Effector memory CD4-positive, alpha-beta T cell (primary cell): ENCODE results near the gene SHROOM3.

ENCODE experiments used
- DNase-seq, 3 donors: peaks; one replicate each; pipeline ENCODE4 v3.0.0-alpha.2; 2020
- H3K27ac ChIP-seq: 2 replicates; pipeline ENCODE4 v1.7.0; 2013; ENCODE audit warnings: mild to moderate bottlenecking, low read length, moderate library complexity; ENCODE audit not compliant: insufficient read depth, poor library complexity, severe bottlenecking
- H3K27me3 ChIP-seq: replicated peaks from 2 replicates; pipeline ENCODE4 v1.7.0; 2013; ENCODE audit warnings: mild to moderate bottlenecking, low read length; ENCODE audit not compliant: insufficient read depth, control insufficient read depth, poor library complexity, severe bottlenecking
- H3K36me3 ChIP-seq: 2 replicates; pipeline ENCODE4 v1.7.0; 2013; ENCODE audit warnings: mild to moderate bottlenecking, low read length, moderate library complexity; ENCODE audit not compliant: control insufficient read depth, insufficient read depth
- H3K4me1 ChIP-seq: 2 replicates; pipeline ENCODE4 v1.7.0; 2013; ENCODE audit warnings: low read length, mild to moderate bottlenecking; ENCODE audit not compliant: control insufficient read depth, insufficient read depth, poor library complexity, severe bottlenecking
- H3K4me3 ChIP-seq: 2 replicates; pipeline ENCODE4 v1.7.0; 2013; ENCODE audit warnings: low read length, low read depth, mild to moderate bottlenecking; ENCODE audit not compliant: insufficient read depth, poor library complexity, severe bottlenecking
- H3K9me3 ChIP-seq: 2 replicates; pipeline ENCODE4 v1.7.0; 2013; ENCODE audit warnings: mild to moderate bottlenecking, low read length, moderate library complexity; ENCODE audit not compliant: control insufficient read depth

Gene SHROOM3

DNA sequence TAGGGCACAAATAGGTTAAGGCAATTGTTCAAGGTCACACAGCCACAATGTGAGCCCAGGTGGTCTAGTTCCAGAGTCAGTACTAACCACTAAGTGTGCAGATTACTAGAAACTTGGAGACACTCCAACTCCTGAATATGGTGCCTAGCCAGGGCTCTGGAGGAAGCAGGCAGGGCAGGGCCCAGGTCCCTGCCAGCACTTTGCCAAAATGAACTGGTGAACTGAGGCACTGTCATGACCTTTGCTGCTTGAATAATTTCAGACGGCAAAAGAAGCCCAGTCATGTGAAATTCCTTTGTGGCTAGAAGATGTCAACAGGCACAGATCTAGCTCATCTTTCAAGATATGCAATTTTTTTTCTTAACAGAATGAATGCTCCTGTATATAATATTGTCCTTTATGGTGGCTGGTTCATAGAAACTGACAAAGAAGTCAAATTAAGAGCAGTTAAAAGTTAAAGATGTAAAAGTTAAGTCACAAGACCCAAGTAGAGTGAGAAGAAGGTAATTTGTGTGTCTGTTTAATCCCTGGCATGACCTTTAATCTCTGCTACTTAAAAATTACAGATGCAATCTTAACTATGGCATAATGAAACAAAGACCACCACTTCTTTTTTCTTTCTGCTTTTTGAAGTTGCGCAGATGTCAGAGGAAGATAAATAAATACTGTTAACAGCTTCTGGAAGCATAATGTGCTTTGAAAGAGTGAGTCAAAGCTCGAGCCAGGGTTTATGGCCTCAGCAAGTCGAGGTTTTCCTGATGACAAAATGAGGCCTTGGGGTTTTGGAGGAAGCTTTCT lies 54.1 kb downstream of the SHROOM3 start:
- no peaks in the 10 kb centered on the region for H3K9me3 ChIP-seq
- H3K36me3 ChIP-seq = no peaks in the 10 kb centered on the region
- H3K4me1 ChIP-seq = no peaks in the 10 kb centered on the region
- DNase-seq = no peak
- no peaks in the 10 kb centered on the region for H3K27me3 ChIP-seq
- no peak overlapping the region for H3K27ac ChIP-seq
- H3K4me3 ChIP-seq = no peak overlapping the region

DNA sequence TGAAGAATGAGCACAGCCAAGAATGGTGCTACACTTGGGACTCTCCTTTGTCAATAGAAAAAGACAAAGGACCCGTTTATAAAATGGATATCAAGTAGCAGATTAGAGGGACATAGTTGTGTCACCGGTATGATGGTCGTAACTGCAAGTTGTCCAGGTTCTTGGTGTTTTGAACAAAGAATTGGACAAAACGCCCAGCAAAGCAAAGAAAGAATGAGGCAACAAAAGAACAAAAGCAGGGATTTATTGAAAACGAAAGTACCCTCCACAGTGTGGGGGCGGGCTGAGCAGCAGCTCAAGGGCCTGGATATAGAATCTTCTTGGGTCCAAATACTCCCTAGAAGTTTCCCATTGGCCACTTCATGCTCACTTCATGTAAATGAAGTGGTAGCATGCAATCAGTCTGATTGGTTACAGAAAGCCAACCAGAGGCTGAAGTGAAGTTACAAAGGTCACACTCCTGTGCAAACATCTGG lies 54.7 kb downstream of the SHROOM3 start:
- Histone ChIP-seq H3K4me1 (no peaks in the 10 kb centered on the region), H3K36me3 (no peaks in the 10 kb centered on the region), H3K9me3 (no peaks in the 10 kb centered on the region), H3K4me3 (no peak overlapping the region), H3K27ac (no peak overlapping the region), H3K27me3 (no peaks in the 10 kb centered on the region)
- DNase-seq = no peak

DNA sequence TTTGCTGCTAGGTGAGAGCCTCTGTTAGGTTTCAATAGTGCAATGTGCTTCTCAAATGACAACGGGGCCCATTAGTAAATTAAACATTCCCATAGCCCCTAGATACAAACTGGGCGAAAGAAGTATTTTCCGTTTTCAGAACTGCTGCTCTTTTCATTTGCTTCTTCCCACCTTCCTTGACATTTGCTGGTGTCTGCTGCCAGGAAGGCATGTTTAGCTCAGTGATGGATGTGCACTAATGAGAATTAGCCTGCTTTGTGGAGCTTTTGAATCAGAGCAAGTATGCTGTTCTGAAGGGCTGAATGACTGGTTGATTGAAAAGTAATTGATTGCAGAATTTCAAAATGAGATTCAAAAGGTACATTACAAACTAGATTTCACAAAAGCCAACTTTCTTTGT lies 57.0 kb downstream of the SHROOM3 start:
- no peak overlapping the region for H3K4me3 ChIP-seq
- no peaks in the 10 kb centered on the region for H3K9me3 ChIP-seq
- H3K4me1 ChIP-seq = no peaks in the 10 kb centered on the region
- H3K27me3 ChIP-seq = no peaks in the 10 kb centered on the region
- DNase-seq = no peak
- H3K27ac ChIP-seq = no peak overlapping the region
- H3K36me3 ChIP-seq = no peaks in the 10 kb centered on the region

DNA sequence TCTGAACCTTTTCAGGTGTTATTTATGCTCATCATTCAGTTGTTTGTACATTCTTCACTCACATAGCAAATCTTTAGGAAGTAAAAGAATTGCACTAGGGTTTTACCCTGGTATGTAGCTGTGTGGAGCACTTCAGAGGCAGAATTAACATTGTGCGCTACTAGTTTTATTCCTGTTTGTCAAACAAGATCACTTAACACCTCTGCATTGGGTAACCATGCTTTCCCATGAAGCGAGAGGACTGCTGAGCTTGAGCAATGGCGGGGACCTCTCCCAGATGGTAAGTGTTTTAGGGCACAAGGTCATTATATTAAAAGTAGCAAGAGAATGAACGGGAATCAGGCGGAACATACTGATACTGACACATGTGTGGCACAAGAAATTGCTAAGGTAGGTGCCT lies 59.2 kb downstream of the SHROOM3 start:
- DNase-seq = no peak
- no peaks in the 10 kb centered on the region for H3K4me1 ChIP-seq

DNA sequence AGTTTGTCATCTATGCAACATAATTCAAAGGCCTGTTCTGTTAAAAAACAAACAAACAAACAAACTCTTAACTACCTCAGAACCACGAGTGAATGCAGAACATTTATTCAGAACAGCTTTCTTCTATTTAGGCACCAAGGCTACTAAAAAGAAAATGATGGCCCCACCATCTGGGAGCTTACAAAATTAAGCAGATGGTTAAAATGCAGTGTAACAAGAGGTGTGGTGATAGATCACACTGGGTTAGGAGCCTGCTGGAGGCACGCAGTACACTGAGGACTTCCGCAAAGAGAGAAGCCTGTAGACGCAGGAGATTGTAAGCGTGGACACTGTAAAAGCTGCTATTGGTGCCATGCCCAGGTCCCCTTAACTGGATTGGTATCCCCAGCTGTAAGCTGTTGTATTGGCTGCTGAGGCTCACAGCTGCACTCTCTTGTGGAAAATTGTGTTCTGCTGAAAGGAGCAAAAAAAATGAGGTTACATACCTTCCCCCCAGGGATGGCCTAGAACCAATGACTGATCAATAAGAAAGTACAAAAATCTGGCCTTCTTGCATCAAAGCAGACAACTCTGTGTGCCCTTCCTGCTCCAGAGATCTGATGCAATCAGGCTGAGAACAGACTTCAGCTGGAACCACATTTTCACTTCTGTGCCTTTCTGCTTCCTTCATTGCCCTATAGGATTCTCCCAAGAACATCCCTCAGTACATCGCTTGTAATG lies 60.0 kb downstream of the SHROOM3 start:
- no peak for DNase-seq
- no peaks in the 10 kb centered on the region for H3K36me3 ChIP-seq
- H3K27me3 ChIP-seq = no peaks in the 10 kb centered on the region
- no peak overlapping the region for H3K4me3 ChIP-seq
- no peaks in the 10 kb centered on the region for H3K9me3 ChIP-seq
- no peak overlapping the region for H3K27ac ChIP-seq
- H3K4me1 ChIP-seq = no peaks in the 10 kb centered on the region

More for the DNA sequence above, 59.2 kb downstream of the SHROOM3 start:
- no peak overlapping the region for H3K4me3 ChIP-seq
- H3K36me3 ChIP-seq = no peaks in the 10 kb centered on the region
- H3K27me3 ChIP-seq = no peaks in the 10 kb centered on the region
- H3K27ac ChIP-seq = no peak overlapping the region
- no peaks in the 10 kb centered on the region for H3K9me3 ChIP-seq

DNA sequence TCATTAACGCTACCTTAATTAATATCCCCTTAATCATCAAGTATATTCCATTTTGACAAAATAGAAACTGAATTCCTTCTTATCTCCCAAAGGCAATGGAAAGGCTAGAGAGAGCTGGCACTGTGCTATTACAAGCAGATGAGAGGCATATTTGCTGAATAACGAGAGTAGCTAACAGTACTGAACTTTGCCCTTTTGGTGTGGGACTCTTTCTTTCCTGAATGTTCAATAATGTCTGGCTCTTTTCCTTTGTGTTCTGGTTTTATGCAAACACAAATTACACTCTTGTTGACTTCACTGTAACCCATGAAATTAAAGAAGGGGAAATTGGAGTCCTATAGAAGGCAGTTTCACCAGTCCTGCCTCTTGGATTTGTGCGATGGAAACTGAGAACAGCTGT lies 63.5 kb downstream of the SHROOM3 start:
- Histone ChIP-seq H3K4me3 (no peak overlapping the region), H3K36me3 (no peaks in the 10 kb centered on the region), H3K4me1 (no peaks in the 10 kb centered on the region), H3K27ac (no peak overlapping the region), H3K9me3 (no peaks in the 10 kb centered on the region), H3K27me3 (no peaks in the 10 kb centered on the region)
- DNase-seq = no peak

DNA sequence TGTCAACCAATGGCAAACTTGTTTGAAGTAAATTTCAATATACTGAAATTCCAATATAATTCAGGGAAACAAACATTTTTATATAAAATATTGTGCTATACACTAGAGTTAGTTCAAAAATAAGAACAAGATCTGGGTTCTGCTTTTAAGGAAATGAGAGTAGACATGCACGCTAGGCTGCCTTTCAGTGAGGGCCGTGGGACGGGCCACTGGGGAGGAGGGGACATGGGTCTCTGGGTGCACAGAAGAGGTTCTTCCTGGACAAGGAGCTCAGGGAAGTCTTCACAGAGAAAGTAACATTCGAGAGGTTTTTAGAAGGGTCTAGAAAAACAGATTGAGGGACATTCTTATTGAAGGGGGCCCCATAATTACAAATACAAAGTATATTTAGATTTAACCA lies 64.4 kb downstream of the SHROOM3 start:
- no peak overlapping the region for H3K4me3 ChIP-seq
- H3K4me1 ChIP-seq = no peaks in the 10 kb centered on the region
- no peaks in the 10 kb centered on the region for H3K27me3 ChIP-seq
- no peaks in the 10 kb centered on the region for H3K36me3 ChIP-seq
- no peak overlapping the region for H3K27ac ChIP-seq
- no peak for DNase-seq
- H3K9me3 ChIP-seq = no peaks in the 10 kb centered on the region

DNA sequence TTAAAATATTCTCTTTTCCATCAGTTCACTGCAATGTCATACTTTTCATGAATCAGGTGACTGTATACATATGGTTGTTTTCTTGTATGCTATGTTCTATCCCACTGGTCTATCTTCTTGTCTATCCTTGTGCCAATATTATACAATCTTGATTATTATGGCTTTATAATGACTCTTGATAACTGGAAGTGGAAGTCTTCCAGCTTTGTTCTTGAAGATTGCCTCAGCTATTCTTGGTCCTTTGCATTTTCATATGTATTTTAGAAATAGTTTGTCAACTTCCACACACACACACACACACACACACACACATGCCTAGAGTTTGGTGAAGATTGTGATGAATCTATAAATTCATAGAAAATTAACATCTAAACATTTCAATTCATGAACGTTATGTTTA lies 67.9 kb downstream of the SHROOM3 start:
- Histone ChIP-seq H3K9me3 (no peaks in the 10 kb centered on the region), H3K4me1 (no peaks in the 10 kb centered on the region), H3K36me3 (no peaks in the 10 kb centered on the region), H3K27me3 (no peaks in the 10 kb centered on the region), H3K4me3 (no peak overlapping the region), H3K27ac (no peak overlapping the region)
- DNase-seq = no peak

DNA sequence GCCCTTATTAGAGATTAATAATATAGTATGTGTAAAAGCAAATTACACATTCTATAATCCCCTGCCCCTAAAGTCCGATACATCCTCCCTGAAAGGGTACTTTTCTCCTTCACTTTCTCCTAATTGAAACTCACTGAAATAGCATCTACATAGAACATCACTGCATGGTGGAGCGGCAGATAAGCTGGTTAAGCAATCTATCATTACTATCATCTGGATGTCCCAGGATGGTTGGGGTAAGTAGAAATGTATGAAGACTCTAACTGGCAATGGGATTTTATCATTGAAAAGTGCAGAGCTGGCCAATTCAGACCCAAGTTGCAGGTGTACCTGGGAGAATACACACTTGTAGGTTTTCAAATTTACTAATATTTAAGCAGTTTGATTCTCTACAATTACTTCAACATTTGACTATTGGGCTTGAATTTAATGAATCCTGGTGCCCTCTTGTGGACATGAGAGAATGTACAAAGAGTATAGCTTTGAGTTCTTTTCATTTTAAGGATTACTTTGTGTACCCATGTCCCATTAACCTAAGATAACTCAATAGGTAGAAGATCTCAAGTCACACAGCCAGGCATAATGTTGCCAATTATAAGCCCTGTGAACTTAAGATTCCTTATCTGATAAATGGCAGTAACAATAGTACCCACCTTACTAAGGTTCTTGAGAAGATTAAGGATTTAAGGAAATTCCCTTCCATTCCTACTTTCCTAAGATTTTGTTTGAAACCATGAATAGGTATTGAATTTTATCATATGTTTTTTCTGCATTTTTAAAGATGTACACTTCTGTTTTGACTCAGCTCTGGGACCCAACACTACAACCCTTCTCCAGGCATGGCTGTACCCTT lies 69.8 kb downstream of the SHROOM3 start:
- Histone ChIP-seq H3K4me3 (no peak overlapping the region), H3K9me3 (no peaks in the 10 kb centered on the region), H3K27ac (no peak overlapping the region), H3K36me3 (no peaks in the 10 kb centered on the region), H3K27me3 (no peaks in the 10 kb centered on the region), H3K4me1 (no peaks in the 10 kb centered on the region)
- DNase-seq = no peak
